NCI-H2227 treated with DMSO at 0.1 percent for 48 hours (cell line): Measurements from ENCODE around the gene GJA8.
"Not testable (repeated sequence)": the region's sequence is repeated elsewhere in the genome, so short reads cannot be mapped to it uniquely, and the experiment has no call there.

Source experiments
- DNase-seq: peaks from one replicate; lab custom pipeline; 2025; lab: John Stamatoyannopoulos, UW

Gene GJA8

DNA sequence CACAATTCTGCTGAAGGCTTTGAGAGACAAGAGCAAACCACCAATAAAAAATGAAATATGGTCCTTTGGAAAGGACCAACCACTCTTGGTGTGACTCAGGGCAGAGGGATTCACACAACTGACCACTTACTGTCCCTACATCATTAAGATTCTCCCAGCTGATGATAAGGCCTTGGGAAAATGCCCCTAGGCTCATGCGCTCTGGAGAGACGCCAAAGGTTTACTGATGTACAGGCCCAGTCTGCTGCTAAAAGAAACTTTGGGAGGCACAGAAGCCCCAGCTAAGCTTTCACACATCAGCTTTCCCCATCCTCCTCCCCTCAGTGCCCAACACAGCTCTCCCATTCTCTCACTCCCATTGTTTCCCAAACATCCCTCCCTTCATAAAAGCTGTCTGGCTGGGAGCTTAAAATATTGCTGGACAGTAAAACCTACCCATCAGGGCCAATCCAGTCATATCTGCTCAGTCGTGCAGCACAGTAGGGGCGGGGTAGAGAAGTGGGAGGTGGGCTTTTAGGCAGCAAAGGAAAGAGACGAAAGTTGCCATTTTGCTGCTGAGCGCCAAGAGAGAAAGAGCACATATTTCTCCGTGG is at the start of gene GJA8:
GJA8 (plus strand) TSS at position 543 of the 593 bp plus-strand sequence. CDS start 5,161 bp downstream, outside the sequence.
- no peak for DNase-seq

- DNase-seq = no peak
Observed at GRCh38 chr1:147853391-147853790, 49.2 kb upstream of the GJA8 start.

GRCh38 chr1:147854989-147855388 is 47.6 kb upstream of the GJA8 start:
- DNase-seq = not testable (repeated sequence)

DNA sequence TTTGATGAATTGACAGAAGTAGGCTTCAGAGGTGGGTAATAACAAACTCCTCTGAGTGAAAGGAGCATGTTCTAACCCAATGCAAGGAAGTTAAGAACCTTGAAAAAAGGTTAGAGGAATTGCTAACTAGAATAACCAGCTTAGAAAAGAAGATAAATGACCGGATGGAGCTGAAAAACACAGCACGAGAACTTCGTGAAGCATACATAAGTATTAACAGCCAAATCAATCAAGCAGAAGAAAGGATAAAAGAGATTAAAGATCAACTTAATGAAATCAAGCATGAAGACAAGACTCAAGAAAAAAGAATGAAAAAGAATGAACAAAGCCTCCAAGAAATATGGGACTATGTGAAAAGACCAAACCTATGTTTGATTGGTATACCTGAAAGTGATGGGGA is 46.6 kb upstream of the GJA8 start:
- DNase-seq = not testable (repeated sequence)

- not testable (repeated sequence) for DNase-seq
Observed at GRCh38 chr1:147867204-147867603, 35.4 kb upstream of the GJA8 start.

DNA sequence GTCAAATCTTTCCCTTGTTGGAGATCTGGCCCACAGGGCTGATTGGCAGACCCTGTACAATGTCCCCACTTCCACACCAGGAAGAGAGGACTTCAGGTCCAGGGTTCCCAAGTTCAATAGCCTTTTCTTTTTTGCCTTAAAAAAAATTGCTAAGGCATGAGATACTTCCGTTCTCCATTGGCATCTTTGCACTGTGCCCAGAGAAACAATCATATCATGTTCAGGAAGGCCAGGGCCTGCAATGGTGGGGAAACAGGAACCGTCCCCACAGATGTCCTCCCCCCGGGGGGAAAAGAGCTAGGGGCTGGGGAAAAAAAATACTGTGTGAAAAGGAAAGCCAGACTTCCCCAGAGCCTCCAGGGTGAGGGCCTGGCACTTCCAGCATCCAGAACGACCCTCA is 24.6 kb upstream of the GJA8 start:
- no peak for DNase-seq

DNA sequence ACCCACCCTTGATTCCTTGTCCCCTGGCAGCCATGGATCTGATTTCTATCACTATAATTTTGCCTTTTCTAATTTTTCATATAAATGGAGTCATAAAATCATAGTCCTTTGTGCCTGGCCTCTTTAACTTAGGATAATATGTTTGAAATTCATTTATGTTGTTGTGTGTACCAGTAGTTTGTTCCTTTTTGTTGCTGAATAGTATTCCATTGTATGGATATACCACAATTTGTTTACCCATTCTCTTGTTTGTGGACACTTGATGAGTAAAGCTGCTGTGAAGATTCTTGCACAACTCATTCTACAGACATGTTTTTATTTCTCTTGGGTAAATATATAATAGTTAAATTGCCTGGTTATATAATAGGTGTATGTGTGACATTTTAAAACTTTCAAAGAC is 22.7 kb upstream of the GJA8 start:
- DNase-seq = no peak

DNA sequence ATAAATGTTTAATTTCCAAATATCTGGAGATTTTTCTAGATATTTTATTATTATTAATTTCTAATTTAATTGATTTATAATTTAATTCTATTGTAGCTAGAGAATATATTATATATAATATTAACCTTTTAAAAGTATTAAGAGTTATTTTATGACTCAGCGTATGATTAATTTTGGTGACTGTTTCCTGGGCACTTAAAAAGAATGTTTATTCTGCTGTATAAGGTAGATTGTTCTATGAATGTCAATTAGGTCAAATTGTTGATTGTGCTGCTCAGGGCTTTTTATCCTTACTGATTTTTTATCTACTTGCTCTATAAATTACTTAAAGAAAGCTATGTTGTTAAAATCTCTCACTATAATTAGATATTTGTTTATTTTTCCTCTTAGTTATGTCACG is 20.1 kb upstream of the GJA8 start:
- no peak for DNase-seq

GRCh38 chr1:147890177-147890790 is 12.3 kb upstream of the GJA8 start:
- DNase-seq = peak; percentile 69

GRCh38 chr1:147891088-147891487 is 11.5 kb upstream of the GJA8 start:
- no peak for DNase-seq

- no peak for DNase-seq
Observed at GRCh38 chr1:147892216-147892615, 10.4 kb upstream of the GJA8 start.

DNA sequence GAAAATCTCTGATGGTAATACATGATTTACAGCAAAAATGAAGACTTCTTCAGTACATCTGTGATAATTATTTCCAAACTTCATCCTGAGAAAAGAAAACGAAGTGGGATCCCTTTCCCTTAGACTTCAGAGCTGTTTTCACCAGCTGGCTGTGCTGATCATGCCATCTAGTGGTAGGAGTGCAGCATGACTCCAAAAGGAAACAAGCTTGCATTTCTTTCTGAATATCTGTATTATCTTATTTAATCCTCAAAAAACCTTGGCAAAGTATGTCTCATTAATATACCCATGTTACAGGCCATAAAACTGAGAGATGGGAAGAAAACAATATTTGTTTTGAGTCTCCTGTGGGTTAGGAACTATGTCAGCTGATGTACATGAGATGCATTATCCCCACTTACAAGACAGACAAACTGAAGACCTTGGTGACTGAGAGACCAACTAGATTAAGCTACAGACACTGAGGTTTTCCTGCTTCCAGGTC is 9.8 kb upstream of the GJA8 start:
- peak; percentile 43 for DNase-seq

DNA sequence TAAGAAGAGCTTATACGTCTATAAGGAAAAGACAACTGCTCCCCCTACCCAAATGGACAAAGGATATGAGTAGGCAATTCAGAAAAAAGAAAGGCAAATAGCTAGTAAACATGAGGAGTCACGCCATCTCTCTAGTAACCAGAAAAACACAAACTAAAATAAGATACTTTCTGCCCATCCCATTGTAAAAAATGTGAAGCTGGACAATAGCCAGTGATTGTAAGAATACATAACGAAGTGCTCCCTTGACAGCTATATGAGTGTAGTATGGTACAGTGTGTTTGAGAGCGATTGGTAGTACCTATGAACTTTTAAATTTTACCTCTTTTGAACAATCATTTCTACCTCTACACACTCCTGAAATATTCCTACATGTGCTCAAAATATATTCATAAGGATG is 7.5 kb upstream of the GJA8 start:
- DNase-seq = no peak

- DNase-seq = no peak
Observed at GRCh38 chr1:147897029-147897752, 5.4 kb upstream of the GJA8 start.

GRCh38 chr1:147897789-147898188 is 4.8 kb upstream of the GJA8 start:
- DNase-seq = no peak

GRCh38 chr1:147904726-147905125 is 2.1 kb downstream of the GJA8 start:
- no peak for DNase-seq

- no peak for DNase-seq
Observed at GRCh38 chr1:147907786-147908509, 5.4 kb downstream of the GJA8 start.

- DNase-seq = no peak
Observed at GRCh38 chr1:147912553-147912952, 10.0 kb downstream of the GJA8 start.

DNA sequence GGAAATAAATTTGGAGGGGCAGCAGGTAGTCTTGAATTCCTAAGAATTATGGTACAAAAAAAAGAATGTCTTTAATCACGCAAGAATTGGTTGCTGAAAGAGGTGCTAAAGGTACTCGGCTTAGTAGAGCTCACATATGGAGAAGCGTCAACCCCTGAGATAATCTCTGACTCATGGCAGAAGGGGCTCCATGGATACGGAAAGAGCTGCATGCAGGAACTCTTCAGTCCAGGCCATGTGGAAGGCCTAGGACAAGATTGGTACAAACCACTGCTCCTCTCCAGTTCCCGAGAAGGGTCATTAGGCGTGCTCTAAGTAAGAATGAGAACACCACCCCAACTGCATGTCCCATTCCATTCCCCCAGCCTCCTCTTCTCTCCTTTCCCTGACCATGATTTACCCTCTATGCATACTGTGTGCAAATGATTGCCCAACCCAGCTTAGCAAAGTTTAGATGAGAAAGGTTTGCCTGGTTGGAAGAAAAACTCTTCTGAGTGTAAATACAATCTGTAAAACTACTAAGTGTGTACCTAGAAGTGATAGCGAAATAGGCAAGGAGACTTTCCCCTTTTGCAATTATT is 10.9 kb downstream of the GJA8 start:
- no peak for DNase-seq

GRCh38 chr1:147919896-147920295 is 17.3 kb downstream of the GJA8 start:
- no peak for DNase-seq

DNA sequence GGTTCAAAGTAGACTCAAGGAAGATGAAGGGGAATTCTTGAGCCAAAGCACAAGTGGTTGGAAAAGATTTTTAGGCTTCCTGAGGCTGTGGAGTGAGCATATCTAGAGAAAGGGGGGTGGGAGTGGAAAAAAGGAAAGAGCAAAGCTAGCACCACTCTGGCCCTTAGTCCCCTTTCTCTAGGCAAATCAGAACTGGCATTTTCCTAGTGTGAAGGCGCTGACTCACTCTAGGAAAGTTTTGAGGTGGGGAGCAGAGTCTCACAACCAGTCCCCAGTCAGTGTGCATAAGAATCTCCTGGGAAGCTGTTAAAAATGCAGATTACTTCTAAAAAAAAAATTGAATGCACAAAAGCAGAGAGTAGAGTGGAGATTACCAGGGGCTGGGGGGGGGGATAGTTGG is 22.2 kb downstream of the GJA8 start:
- DNase-seq = no peak

- not testable (repeated sequence) for DNase-seq
Observed at GRCh38 chr1:147927215-147927614, 24.6 kb downstream of the GJA8 start.
